ENCODE measurements around the gene TNRC18.

The TNRC18 gene

GRCh38 chr7:5356751-5357119 is 66.9 kb downstream of the TNRC18 start:
- in situ Hi-C loops (cut with MboI; ENCODE audit: low sequenced_read_pairs, unreplicated experiment), result no loop called here
- no peak for TF ChIP-seq CTCF (IDR thresholded peaks at IDR 0.05; ENCODE audit: borderline replicate concordance, control extremely low read depth, extremely low read depth, insufficient read depth, missing control alignments)
- DNase-seq (ENCODE audit: low spot score), result no peak

- DNase-seq (ENCODE audit: low spot score), result no peak
- in situ Hi-C loops (cut with MboI; ENCODE audit: low sequenced_read_pairs, unreplicated experiment), result no loop called here
- no peak for TF ChIP-seq CTCF (IDR thresholded peaks at IDR 0.05; ENCODE audit: borderline replicate concordance, control extremely low read depth, extremely low read depth, insufficient read depth, missing control alignments)
These were observed 69.0 kb downstream of the TNRC18 start for GRCh38 chr7:5354460-5355232.

DNA sequence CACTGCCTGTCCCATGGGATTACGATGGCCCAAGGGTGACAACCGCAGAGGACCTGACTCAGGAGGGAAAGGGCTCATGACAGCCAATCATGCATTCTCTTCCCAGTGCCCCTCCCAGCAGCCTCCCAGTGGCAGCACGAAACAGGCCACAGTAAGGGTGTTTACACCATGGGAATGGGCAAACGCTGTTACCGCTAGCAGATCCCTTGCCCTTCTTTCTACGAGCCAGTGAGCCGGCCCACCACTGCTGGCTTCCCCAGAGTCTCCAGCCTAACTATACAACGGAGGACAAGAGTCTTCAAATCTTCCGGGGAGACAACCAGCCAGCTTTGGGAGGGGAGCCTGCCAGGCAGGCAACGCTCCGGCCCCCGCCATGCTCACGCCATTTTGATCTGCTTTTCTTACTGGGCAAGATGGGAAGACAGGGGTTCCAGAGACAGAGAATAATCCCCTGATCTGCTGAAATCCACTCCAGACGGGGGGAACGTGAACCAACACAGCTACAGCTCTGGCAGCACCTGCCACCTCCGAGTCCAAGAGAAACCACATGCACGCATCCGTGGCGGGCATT is 71.1 kb downstream of the TNRC18 start:
- in situ Hi-C loops (cut with MboI; ENCODE audit: low sequenced_read_pairs, unreplicated experiment), result no loop called here
- no peak for TF ChIP-seq CTCF (IDR thresholded peaks at IDR 0.05; ENCODE audit: borderline replicate concordance, control extremely low read depth, extremely low read depth, insufficient read depth, missing control alignments)
- no peak for DNase-seq (ENCODE audit: low spot score)

DNA sequence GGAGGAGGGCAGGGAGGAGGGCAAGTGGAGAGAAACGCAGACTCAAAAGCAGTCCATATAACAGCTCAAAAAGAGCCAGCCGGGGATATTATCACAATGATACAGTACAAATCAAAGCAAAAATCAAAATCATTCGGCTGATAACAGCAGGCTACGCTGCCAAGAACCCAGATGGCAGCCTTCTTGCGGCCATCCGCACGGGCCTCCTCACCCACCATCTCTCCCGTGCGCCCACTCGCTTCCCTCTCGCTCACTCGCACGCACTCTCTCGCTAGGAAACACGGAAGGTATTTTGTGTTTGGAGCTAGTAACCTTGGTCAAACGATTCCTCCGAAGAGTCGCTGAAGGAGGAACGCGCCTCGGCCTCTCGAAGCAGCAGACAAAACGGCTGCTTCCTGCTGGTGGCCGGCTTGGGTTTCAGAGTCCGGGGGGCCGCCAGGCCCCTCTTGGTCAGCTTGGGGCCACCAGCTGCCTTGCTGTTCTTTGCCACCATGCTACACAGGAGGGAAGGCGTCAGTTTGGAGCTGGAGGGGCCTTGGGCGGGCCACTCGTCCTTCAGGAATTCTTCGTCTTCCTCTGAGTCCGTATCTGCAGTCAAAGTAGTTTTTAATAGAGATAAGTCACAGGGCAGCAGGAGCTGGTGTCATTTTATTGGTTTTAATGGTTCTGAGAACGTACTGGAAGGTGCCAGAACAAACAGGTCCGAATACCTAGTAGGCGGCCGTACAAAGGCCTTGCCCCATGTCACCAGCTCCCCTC is 71.9 kb downstream of the TNRC18 start:
- in situ Hi-C loops (cut with MboI; ENCODE audit: low sequenced_read_pairs, unreplicated experiment), result no loop called here
- no peak for DNase-seq (ENCODE audit: low spot score)
- no peak for TF ChIP-seq CTCF (IDR thresholded peaks at IDR 0.05; ENCODE audit: borderline replicate concordance, control extremely low read depth, extremely low read depth, insufficient read depth, missing control alignments)

GRCh38 chr7:5350600-5351385 is 72.8 kb downstream of the TNRC18 start:
- in situ Hi-C loops (cut with MboI; ENCODE audit: low sequenced_read_pairs, unreplicated experiment), result no loop called here

More at GRCh38 chr7:5350600-5351385, 72.8 kb downstream of the TNRC18 start:
- TF ChIP-seq CTCF (IDR thresholded peaks at IDR 0.05; ENCODE audit: borderline replicate concordance, control extremely low read depth, extremely low read depth, insufficient read depth, missing control alignments), result no peak
- DNase-seq (ENCODE audit: low spot score), result no peak
